GM12875 (cell line): Measurements from ENCODE around the gene MYMX.

Experiments
- H3K4me3 ChIP-seq: one replicate; pipeline ENCODE4 v1.5.1; 2011; ENCODE audit warnings: low read depth, low read length, control low read depth
- TF ChIP-seq, protein P1 (sequence below): IDR thresholded peaks from 2 replicates; pipeline ENCODE4 v1.5.1; 2011; ENCODE audit warnings: low read depth, mild to moderate bottlenecking, control low read depth, inconsistent platforms, low read length, moderate library complexity, borderline replicate concordance; ENCODE audit not compliant: insufficient read depth

MYMX gene

DNA sequence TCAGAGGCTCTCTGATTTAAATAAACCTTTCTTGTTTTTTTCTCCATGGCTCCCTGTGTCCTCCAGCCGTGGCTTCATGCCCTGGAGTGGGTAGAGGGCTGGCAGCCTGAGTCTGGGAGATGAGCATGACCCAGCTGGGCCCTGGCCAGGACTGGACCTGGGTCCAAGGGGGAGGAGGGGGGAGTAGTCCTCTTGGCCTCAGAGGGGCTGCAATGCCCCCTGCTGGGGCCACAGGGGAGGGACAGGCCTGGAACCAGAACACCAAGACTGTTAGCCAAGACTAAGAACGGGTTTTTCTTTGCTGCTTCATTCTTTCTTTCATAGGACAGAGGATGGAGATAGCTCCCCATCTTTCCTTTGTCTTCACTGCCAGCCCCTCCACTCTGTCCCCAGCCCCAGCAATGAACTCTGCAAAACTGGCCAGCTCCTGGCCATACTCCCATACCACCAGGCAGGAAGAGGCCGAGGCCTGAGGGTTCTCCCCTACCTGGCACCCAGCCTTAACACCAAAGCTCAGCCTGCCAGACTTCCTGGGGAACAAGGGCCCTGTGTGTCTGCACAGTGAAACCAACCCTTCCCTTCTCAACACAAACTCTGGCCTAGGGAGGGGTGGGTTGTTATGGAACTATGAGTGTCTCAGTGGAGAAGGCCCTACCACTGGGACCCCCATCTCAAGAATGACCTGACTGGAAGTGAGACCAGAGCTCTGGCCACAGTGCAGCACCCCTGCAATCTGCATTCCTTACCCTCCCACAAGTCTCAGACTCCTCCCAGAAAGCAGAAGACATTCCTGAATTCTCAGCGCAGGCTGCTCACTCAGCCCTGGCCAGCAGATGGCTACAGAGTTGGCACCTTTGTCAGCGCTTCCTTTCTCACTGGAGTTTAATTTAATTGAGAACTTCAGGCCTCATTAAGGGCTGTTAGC lies 17.6 kb downstream of the MYMX start:
- H3K4me3 ChIP-seq = no peak overlapping the region
- TF ChIP-seq, protein P1, sequence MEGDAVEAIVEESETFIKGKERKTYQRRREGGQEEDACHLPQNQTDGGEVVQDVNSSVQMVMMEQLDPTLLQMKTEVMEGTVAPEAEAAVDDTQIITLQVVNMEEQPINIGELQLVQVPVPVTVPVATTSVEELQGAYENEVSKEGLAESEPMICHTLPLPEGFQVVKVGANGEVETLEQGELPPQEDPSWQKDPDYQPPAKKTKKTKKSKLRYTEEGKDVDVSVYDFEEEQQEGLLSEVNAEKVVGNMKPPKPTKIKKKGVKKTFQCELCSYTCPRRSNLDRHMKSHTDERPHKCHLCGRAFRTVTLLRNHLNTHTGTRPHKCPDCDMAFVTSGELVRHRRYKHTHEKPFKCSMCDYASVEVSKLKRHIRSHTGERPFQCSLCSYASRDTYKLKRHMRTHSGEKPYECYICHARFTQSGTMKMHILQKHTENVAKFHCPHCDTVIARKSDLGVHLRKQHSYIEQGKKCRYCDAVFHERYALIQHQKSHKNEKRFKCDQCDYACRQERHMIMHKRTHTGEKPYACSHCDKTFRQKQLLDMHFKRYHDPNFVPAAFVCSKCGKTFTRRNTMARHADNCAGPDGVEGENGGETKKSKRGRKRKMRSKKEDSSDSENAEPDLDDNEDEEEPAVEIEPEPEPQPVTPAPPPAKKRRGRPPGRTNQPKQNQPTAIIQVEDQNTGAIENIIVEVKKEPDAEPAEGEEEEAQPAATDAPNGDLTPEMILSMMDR = peak; percentile 76

DNA sequence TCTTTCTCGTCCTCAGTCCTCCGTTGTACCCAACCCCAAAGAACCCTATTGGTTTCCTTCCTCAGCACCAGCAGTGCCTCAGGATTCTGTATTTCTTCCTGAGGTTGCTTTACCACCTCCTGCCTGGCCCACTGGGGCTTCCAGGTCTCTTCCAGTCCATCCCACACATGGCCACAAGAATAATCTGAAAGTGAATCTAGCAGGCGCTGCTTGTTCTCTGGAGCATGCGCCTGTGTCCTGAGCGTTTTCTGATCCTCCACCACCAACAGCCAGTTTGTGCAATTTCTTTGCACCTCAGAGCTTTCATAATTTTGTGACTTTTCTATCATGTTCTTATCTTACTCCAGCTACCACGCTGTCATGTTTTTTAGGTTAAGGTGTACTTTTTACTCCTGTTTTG lies 18.5 kb downstream of the MYMX start:
- TF ChIP-seq, protein P1 = no peak
- no peak overlapping the region for H3K4me3 ChIP-seq

DNA sequence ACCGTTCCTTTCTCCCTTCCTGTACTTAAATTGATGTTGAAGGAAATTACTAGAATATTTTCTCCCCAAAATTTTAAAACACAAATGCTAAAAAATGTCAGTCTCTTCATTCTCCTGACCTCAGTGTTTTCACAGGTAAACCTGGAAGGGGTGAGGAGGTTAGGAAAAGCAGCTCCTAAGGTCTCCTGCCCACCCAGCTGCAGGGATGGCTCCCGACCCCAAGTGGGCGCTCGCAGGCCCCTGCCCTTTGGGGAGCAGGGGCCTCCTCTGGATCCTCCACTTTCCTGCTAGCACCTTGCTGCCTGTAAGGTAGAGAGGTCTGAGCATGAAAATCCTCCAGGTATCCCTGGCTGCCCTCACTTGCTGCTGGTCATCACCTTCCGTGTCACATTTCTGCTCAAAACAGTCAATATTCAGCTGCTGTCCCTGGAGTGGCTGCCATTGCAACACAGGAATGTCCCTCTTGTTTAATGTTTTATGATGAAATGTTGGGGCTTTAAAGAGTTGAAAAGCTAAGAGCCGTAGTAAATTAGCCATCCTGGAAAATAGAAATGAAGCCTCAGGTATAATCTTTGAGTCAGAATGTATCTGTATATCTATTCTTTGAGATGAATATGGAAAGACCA lies 19.3 kb downstream of the MYMX start:
- H3K4me3 ChIP-seq = no peak overlapping the region
- TF ChIP-seq, protein P1 = no peak

DNA sequence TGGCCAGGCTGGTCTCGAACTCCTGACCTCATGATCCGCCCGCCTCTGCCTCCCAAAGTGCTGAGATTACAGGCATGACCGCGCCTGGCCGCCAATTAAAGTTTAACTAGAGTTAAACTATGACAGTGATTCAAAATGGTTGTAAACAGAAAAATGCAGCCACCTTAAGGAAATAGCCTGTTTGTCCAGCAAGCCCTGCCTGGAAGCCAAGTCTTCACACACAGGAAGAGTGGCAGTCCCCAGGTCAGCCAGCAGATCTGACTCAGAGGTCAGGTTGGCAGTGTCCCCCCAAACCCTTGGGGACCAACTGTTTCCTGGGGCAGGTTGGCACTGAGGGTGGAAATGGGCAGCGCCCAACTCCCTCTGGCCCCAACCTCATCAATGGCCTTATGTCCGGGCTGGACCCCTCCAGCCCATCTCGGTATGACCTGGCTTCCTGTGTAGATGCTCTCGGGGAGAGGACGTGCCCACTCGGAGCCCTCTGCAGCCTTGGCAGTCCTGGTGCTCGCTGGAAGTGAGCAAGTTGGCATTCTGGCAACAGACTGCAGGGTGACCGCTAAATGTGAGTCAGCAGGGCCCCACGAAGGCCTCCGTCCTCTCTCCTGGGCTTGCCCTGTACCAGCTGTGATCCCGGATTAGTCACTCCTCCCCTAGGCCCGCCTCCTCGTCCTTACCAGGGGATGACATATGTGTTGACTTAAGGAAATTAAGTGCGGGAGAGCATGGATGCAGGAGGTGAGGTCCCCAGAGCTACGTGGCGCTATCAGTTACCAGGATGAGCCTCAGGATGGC lies 20.5 kb downstream of the MYMX start:
- peak overlapping the region; percentile 38 for H3K4me3 ChIP-seq
- TF ChIP-seq, protein P1 = no peak

DNA sequence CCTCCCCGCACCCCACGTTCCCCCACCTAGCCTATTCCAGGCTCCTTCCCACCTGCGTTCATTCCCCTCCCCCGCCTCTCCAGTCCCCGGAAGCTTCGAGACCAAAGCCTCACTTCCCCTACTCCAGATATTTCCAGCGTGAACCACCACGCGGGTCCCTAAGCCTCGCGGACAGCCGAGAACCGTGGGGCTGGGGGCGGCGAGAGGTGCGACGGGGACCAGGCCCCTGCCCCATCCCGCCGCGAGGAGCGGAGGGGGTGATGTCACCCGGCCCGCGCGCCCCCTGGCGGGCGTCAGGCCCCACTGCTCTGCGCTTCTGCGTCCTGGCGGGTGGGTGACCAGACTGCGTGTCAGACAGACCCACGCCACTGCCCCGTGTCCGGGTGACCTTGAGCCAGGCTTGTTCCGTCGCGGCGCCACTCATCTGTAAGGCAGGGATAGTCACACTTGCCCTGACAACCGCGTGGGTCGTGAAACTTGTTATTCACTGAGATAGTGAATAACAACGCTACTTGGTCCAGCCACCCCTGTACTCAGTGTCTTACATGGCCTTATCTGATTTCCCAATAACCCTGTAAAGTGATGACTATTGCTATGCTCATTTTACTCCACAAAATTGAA lies 21.2 kb downstream of the MYMX start:
- TF ChIP-seq, protein P1 = peak; percentile 98
- H3K4me3 ChIP-seq = peak overlapping the region; percentile 38

DNA sequence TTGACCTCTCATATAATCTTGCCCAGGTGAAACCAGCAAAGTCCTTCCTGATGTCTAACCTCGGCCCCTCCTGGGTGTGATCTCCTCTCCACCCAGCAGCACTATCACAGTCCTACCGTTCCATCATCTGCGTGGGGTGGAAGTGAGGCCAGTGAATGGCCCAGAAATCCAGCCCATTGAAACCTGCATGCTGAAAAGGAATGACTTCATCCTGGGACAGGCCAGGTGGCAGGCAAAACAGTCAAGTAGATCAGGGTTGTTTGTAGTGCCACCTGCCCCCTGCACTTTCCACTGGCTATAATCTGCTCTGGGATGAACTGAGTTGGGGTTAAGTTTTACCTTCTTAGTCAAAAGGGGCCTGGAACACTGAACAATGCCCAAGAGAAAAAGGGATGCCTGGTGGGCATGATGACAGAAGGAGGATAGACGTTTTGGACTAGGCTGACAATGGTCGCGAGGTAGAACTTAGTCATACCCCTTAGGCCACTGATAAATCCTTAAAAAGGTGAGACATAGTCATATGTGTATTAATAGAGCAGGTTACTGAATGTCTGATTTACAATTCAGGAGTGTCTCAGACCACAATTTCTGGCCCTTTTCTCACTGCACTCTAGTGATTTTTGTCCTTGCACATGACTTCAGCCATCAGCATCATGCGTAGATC lies 22.1 kb downstream of the MYMX start:
- TF ChIP-seq, protein P1 = no peak
- H3K4me3 ChIP-seq = no peak overlapping the region
